HG03159 (cell line): ENCODE data around the gene TMEM107.

ENCODE experiments used
- ATAC-seq: cut with Tn5 transposase; IDR thresholded peaks from one replicate; pipeline ENCODE4 v1.9.1; 2021; ENCODE audit warnings: mild to moderate bottlenecking, moderate library complexity; ENCODE audit not compliant: unreplicated experiment

Gene TMEM107

DNA sequence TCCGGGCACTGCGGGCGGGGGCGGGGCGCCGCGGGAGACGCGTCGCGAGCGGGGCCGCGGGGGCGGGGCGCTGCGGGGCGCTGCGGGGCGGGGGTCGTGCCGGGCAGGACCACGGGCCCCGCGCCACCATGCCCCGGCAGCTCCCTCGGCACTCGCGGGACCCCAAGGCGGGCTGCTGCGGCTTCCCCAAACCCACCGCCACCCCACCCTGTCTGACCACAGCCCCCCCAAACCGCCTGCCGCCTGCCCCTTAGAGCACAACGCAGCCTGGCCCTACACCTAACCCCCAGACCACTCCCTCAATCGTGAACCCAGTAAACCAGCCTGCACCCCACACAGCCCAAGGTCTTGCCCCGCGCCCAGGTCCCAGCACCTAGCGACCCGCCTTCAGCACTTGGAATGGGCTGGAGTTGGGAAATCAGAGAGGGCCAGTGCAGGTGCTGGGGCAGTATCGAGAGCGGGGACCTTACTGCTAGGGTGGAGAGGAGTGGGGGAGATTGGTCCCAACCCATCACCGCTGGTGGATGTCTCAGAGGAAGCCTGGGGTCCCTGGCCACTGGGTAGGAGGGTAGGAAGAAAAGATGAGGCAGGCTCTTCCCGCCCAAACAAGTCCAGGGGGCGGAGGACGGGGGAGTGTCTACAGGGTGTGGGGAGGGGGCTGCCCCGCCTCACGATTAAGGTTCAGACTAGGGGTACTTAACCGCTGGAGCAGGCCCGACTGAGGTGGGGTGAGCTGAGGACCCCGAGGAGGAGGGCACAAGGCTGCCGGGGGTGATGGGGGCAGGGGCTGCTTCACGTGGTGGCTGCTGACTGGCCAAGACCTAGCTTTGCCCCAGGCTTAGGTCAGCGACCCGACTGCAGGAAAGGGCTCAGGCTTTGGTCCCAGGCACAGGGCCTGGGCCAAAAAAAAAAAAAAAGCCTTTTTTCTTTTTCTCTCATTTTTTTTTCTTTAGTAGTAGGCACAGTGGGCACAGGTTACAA, 12.9 kb downstream of the TMEM107 start:
- no peak for ATAC-seq

- no peak for ATAC-seq
Observed at GRCh38 chr17:8162233-8162996, 13.8 kb downstream of the TMEM107 start, which contains the start of gene VAMP2. VAMP2 (minus strand) TSS chr17:8162948; CDS start chr17:8162879, 69 bp downstream.

GRCh38 chr17:8161289-8162232, 14.6 kb downstream of the TMEM107 start:
- ATAC-seq, result no peak

DNA sequence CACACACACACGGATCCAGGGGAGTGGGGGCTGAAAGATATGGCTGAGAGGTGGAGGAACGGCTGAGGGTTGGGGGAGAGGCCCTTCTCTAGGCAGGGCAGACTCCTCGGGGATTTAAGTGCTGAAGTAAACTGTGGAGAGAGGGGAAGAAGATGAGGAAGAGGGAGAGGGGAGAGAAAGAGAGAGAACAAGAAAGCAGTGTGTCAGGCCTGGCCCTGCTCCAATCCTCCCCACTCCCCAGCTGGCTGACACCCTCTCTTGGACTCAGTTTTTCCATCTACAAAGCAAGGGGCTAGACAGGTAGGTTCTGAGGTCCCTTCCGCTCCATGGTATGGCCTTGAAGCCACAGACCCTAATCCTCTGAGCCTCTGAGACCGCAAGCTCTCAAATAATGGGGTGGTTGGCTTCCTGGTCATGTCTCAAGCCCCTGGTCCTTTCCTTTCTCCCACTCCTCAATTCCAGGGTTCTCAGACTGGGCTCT, 15.4 kb downstream of the TMEM107 start:
- no peak for ATAC-seq

- no peak for ATAC-seq
Observed at GRCh38 chr17:8160224-8160577, 16.0 kb downstream of the TMEM107 start.

DNA sequence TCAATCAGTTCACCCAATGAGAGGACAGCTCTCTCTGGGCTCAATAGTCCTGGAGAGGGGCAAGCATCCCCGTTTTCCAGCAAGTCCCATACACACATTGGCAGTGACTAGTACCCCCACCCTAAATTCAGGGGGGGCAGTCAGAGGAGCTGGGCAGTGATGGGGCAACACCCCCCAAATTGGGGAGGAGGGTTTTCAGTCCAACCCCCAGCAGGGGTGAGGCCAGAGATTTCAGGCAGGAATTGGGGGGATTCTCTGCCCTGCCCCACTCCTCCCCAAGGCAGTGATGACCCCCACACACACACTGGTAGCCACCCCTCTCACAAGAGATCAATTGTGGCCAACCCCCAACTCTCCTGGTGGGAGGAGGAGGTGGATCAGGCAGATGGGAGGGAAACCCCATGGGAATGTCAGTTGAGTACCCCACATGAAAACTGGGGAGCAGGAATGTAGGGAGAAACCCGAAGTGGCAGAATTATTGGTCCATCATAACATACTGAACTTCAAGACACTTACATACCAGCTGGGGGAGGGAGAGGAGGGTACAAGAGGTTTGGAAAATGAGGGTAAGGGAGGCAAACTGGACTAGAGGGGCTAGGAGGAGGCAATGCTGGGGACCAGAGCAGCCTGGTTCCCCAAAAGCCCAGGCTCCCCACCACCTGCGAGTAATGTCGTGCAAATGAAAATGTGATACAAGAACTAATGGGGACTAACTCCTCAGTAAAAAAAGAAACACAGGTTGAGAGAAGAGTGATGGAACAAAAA, 16.5 kb downstream of the TMEM107 start:
- no peak for ATAC-seq

DNA sequence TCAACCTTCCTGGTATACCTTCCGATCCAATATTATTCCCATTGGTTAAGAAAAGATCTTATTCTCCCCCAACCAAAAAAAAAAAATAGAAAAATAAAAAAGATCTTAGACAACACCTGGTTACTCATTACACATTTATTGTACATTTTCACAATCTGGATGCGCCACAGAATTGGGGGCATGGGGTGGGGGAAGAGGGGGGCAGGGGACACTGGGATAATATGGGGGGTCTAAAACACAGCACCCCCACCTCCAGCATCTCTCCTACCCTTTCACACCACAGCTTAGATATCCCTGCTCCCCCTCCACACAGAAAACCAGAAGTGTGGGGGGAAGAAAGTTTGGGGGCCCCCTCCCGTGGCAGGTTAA, 17.2 kb downstream of the TMEM107 start:
- no peak for ATAC-seq

DNA sequence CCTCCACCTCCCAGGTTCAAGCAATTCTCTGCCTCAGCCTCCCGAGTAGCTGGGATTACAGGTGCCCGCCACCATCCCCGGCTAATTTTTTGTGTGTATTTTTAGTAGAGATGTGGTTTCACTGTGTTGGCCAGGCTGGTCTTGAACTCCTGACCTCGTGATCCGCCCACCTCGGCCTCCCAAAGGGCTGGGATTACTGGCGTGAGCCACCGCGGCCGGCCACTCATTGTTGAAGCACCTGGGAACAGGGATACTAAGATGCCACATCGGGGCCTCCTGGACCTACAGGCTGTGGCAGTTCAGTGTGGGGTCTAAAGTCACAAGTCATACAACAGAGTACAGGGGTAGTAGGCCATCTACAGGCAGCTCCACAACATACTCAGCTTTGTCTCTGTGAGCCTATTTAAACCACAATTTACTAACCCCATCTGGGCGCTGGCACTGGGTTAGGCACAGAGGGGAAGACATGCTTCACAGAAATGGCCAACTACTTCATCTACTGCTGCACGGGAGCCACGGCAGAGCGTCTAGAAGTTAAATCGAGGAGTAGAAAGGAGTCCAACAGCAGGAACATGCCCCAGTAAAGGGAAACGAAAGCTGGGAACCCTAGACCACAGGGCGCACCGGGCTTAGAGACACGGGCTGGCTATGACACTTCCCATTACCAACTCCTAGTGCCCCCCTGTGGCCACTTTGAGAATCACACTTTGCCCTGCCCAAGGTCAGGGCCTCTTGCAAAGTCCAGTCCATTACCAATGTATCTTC, 17.7 kb downstream of the TMEM107 start:
- no peak for ATAC-seq

- peak; percentile 71 for ATAC-seq
Observed at GRCh38 chr17:8156246-8156992, 19.8 kb downstream of the TMEM107 start.

- ATAC-seq, result no peak
Observed at GRCh38 chr17:8155996-8156245, 20.3 kb downstream of the TMEM107 start.

DNA sequence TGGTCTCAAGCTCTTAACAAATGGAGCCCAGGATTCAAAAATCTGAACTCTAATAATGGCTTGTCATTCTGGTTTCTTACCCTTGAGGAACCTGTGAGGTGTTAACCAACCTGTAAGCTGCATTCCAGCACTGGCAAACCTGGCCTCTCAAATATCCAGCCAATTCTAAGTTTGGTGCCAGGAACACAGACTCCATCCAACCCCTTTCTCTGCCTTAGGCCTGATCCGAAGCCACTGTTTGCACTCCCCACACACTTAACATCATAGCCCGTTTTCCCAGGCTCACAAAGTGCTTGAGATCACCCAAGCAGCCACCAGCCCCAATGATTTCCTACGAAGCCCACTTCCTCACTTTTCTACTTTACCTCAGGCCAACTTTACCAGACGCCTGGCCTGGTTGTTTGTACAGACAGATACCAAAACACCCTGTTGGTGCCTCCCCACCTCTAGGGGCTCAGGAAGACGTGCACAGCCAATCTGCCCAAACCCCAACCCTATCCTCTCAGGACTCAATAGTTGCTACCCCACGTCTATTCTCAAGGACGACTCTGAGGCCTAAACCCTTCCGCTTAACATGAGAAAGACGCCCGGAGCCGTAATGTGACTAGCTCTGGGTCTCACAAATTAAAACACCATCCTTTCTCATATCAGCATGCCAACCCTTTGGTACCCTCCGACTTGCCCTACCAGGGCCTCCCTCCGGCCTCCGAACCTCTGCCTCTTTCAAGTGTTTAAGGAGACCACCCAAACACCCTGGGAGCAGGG, 20.8 kb downstream of the TMEM107 start:
- no peak for ATAC-seq

- no peak for ATAC-seq
Observed at GRCh38 chr17:8154608-8155155, 21.5 kb downstream of the TMEM107 start.

DNA sequence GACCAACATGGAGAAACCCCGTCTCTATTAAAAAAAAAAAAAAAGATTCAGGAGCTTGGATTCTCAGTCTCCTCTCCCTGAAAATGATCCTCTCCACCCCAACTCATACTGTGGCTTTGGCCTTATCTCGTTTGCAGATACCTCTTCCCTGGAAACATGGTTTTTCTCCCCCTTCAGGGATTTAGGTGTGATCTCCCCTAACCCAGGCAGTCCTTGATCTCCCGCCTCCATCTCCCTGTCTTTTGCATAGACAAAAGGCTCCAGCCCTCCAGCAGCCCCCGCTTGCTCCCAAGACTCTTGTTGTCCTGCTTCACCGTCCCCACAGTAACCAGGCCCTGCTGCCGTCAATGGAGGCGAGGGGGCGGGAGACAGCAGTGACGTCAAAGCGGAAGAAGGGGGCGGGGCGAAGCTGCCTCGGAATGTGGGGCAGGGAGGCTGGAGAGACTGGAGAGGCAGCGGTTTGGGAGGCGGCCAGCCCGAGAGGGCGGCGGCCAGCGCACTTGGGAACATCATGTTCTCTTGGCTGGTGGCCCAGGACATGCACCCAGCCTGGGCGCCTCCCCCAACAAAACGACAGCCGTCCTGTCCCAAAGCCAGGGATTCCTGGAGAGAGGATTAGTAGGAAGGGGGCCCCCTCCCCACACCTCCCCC, 22.1 kb downstream of the TMEM107 start:
- ATAC-seq, result no peak

DNA sequence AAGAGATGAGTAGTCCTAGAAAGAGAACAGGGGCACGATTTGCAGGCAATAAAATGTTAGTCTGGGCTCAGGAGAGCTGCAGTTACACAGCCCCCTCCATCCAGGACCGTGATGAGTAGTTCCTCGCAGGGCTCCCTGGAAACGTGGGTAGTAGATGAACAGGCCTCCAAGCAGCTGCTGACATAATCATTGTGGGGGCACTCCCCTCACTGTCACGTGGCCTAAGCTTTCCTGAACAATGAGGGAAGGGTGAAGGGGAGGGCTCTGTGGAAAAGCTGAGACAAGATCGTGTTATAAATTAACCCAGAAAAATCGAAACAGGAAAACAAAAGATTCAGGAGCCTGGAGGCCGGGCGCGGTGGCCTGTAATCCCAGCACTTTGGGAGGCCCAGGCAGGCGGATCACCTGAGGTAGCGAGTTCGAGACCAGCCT, 22.6 kb downstream of the TMEM107 start:
- no peak for ATAC-seq

- ATAC-seq, result no peak
Observed at GRCh38 chr17:8153031-8153451, 23.1 kb downstream of the TMEM107 start.

GRCh38 chr17:8152112-8152775, 23.9 kb downstream of the TMEM107 start, which contains the start of gene PER1:
PER1 (minus strand) TSS chr17:8152404; CDS start chr17:8150706, 1,698 bp downstream.
- ATAC-seq, result no peak
